Activated naive CD4-positive, alpha-beta T cell treated with anti-CD3 and anti-CD28 coated beads, Interleukin-2, amount 10 ng/mL, durations not matched to agents 5 hours and 36 hours (primary cell): ENCODE data around the gene XPO4. TPM values are rescaled to one million over a fixed set of nuclear protein-coding genes. Genes with fewer than 3 reads are reported as not detected.

Experiments used
- total RNA-seq, 2 experiments: library from RNA; stranded (reverse); gene quantifications; one replicate each; pipeline ENCODE4 v1.2.3, GENCODE V29; 2021

XPO4 gene
- 10 to 100 TPM; 16.3 to 16.5 TPM for total RNA-seq

GRCh38 chr13:20902438-20903163 lies at the start of gene XPO4:
XPO4 (minus strand) TSS chr13:20902746; CDS start chr13:20902738, 8 bp downstream.

DNA sequence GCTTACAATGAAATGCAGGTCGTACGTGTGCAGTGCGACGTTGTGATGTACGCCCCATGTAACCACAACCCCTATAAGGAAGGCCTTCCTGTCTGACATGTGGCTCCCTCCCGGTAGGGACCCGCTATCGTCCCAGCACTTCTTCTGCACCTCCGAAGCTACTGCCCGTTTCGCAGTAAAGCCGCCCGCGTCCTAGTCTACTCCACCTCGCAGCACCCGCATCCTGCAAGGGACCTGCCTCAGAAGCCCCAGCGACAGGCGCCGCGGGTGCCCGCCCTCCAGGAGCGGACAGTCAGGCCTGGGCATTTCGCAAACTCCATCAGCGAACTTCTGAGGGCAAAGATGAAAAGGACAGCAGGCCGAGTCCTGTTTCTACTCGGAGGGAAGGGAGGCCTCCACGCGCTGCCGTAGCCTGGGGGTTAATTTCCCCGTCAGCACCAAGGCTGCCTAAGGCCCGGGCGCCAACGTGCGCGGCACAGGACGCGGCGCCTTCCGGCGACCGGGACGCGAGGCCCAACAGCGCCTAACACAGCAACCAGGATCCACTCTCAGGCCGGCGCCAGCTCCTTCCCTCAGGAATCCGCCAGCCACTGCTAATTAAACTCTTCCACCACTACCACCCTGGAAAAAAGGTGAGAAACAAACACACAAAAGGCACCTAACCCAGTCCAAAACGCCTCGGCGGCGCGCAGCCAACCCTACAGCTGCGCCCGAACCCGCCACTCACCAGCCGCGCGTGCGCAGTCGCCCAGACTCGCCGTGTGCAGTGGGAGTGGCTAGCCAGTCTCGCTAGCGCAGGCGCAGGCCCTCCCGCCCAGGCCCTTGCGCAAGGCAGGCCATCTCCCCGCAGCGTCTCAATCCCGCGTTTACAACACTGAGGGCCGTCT lies 129.1 kb downstream of the XPO4 start, which contains the start of gene EEF1AKMT1:
Gene EEF1AKMT1 (minus strand): TSS at position 768 of the 887 bp plus-strand sequence. CDS start 16,363 bp downstream, outside the sequence.

Other genes with a start within 250 kb of the XPO4 start
- gene IL17D, start 199.0 kb downstream of the XPO4 start, total RNA-seq = under 1 TPM; 0.17 to 0.20 TPM
- gene EEF1AKMT1, start 128.8 kb downstream of the XPO4 start, total RNA-seq = 10 to 100 TPM in 1 of 2 experiments, 1 to 10 TPM in 1; 9.8 to 10.5 TPM
- 1 to 10 TPM; 2.9 to 3.0 TPM for gene LATS2, start 158.8 kb upstream of the XPO4 start, total RNA-seq
- gene SAP18, start 237.4 kb upstream of the XPO4 start, total RNA-seq = 100 to 1,000 TPM; 159 to 164 TPM